ENCODE measurements around the gene INSYN2B.

DNA sequence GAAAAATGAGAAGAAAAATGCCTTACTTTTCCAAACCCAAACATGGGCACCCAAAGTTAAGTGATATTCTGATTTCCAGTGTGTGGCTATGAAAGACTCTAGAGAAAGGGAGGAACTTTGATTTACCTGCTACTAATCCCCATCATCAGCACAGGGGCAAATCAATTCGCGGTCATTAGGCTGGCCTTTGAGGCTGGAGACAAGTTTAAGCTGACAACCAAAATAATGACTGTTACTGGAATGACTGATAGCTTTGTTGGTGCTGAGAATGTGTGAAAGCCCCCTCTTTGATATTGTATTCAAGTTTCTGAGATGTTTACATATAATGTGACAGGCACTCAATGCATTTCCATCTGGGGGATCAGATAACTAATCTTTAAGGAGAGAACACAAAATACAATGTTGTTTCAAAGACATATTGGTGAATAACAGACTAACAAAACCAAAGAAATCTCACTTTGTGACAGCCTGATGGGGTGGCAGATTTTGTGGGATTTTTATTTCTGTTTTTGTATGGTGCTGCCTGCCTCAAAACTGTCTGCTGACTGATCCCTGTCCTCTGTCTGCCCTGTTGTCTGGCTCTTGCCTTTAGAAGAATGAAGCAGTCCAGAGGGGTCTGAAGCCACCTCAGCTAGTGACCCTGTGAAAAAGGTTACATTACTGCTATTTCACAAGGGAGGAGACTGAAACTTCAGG is 12.6 kb upstream of the INSYN2B start:
- TF ChIP-seq POLR2A (IDR thresholded peaks at IDR 0.05) = no peak
- TF ChIP-seq, protein P1, sequence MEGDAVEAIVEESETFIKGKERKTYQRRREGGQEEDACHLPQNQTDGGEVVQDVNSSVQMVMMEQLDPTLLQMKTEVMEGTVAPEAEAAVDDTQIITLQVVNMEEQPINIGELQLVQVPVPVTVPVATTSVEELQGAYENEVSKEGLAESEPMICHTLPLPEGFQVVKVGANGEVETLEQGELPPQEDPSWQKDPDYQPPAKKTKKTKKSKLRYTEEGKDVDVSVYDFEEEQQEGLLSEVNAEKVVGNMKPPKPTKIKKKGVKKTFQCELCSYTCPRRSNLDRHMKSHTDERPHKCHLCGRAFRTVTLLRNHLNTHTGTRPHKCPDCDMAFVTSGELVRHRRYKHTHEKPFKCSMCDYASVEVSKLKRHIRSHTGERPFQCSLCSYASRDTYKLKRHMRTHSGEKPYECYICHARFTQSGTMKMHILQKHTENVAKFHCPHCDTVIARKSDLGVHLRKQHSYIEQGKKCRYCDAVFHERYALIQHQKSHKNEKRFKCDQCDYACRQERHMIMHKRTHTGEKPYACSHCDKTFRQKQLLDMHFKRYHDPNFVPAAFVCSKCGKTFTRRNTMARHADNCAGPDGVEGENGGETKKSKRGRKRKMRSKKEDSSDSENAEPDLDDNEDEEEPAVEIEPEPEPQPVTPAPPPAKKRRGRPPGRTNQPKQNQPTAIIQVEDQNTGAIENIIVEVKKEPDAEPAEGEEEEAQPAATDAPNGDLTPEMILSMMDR (IDR thresholded peaks at IDR 0.05) = no peak

All from adrenal gland (tissue), 5 donors.